ENCODE measurements around the gene DHX16.

GRCh38 chr6:30616811-30617564 is 55.8 kb downstream of the DHX16 start, which contains the start of gene PPP1R10:
- no peak for TF ChIP-seq CTCF (IDR thresholded peaks at IDR 0.05; ENCODE audit: low read length)
- TF ChIP-seq EZH2 (IDR thresholded peaks at IDR 0.05; ENCODE audit: borderline replicate concordance, low read length) = no peak

All from OCI-LY1 (cell line).